Suprapubic skin (tissue), 4 donors: ENCODE measurements around the gene TWIST2. TPM values are rescaled to one million over a fixed set of nuclear protein-coding genes. Genes with fewer than 3 reads are reported as not detected.

Experiments
- DNase-seq, 2 donors: peaks; one replicate each; pipeline ENCODE4 v3.0.0-alpha.2; 2019; ENCODE audit warnings: low spot score in 2 of 2
- H3K27ac ChIP-seq: fragments of 200-600 bp; sonication (generic); one replicate; pipeline ENCODE4 v1.5.1; 2019
- H3K27me3 ChIP-seq: fragments of 200-600 bp; sonication (generic); one replicate; pipeline ENCODE4 v1.5.1; 2019
- H3K36me3 ChIP-seq: fragments of 200-600 bp; sonication (generic); one replicate; pipeline ENCODE4 v1.5.1; 2019
- H3K4me1 ChIP-seq: fragments of 200-600 bp; sonication (generic); one replicate; pipeline ENCODE4 v1.5.1; 2019
- H3K4me3 ChIP-seq: fragments of 200-600 bp; sonication (generic); one replicate; pipeline ENCODE4 v1.5.1; 2019; ENCODE audit warnings: mild to moderate bottlenecking
- H3K9me3 ChIP-seq: fragments of 200-600 bp; sonication (generic); one replicate; pipeline ENCODE4 v1.5.1; 2019
- EP300 ChIP-seq: sonication (generic); formaldehyde crosslinking; IDR thresholded peaks from one replicate; pipeline ENCODE4 v1.6.1; 2017; ENCODE audit warnings: antibody characterized with exemption
- POLR2A ChIP-seq, 2 donors: fragments of 450-650 bp; IDR thresholded peaks; one replicate each; pipeline ENCODE4 v1.6.1; 2017; ENCODE audit warnings: antibody characterized with exemption in 2 of 2, mild to moderate bottlenecking in 2 of 2, moderate library complexity in 2 of 2
- POLR2AphosphoS5 ChIP-seq, 3 donors: sonication (generic); formaldehyde crosslinking; IDR thresholded peaks; one replicate each; pipeline ENCODE4 v1.6.1; 2017; ENCODE audit warnings: antibody characterized with exemption in 3 of 3
- WGBS: methylation state at CpG from one replicate; pipeline ENCODE4 v1.1.5; 2018; 5-methylcytosine and 5-hydroxymethylcytosine counted together
- total RNA-seq, 4 donors: library from RNA; depleted of rRNA; stranded (reverse); fragments of >200 nt; gene quantifications; one replicate each; pipeline ENCODE4 v1.1.0, GENCODE V29; 2016
- TF ChIP-seq, protein P1 (sequence below), 2 donors: fragments of 200-600 bp in 1 of 2; fragments of 450-650 bp in 1 of 2; sonication (generic) in 1 of 2; IDR thresholded peaks; one replicate each; pipeline ENCODE4 v1.5.1; 2016 to 2019; ENCODE audit warnings: antibody characterized with exemption in 2 of 2, mild to moderate bottlenecking in 1 of 2, moderate library complexity in 1 of 2

The TWIST2 gene
- total RNA-seq, 4 donors from 2014 or later, result 14.7 to 72.7 (median 30.4) TPM

DNA sequence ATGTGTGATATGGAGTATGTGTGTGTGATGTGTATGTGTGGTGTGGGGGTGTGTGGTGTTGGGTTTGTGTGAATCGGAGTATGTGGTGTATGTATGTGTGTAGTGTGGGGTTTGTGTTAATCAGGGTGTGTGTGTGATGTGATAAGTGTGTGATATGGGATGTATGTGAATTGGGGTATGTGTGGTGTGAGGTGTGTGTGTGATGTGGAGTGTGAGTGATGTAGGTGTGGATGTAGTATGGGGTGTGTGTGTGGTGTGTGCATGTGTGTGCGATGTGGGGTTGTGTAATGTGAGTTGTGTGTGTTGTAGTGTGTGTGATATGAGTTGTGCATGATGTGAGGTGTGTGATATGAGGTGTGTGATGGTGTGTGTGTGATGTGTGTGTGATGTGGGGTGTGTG, 54.4 kb downstream of the TWIST2 start:
- Histone ChIP-seq H3K4me1 (peaks cover 14% of the 10 kb centered on the region), H3K4me3 (no peak overlapping the region), H3K27ac (no peak overlapping the region), H3K27me3 (peaks cover 11% of the 10 kb centered on the region), H3K9me3 (no peaks in the 10 kb centered on the region), H3K36me3 (no peaks in the 10 kb centered on the region)
- TF ChIP-seq POLR2A (IDR thresholded peaks at IDR 0.05) (no peak), EP300 (no peak), POLR2AphosphoS5 (IDR thresholded peaks at IDR 0.05) (no peak)
- TF ChIP-seq, protein P1, sequence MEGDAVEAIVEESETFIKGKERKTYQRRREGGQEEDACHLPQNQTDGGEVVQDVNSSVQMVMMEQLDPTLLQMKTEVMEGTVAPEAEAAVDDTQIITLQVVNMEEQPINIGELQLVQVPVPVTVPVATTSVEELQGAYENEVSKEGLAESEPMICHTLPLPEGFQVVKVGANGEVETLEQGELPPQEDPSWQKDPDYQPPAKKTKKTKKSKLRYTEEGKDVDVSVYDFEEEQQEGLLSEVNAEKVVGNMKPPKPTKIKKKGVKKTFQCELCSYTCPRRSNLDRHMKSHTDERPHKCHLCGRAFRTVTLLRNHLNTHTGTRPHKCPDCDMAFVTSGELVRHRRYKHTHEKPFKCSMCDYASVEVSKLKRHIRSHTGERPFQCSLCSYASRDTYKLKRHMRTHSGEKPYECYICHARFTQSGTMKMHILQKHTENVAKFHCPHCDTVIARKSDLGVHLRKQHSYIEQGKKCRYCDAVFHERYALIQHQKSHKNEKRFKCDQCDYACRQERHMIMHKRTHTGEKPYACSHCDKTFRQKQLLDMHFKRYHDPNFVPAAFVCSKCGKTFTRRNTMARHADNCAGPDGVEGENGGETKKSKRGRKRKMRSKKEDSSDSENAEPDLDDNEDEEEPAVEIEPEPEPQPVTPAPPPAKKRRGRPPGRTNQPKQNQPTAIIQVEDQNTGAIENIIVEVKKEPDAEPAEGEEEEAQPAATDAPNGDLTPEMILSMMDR (IDR thresholded peaks at IDR 0.05), result no peak
- 91% methylated on average over 2 of the region's 2 CpGs for WGBS
- DNase-seq, result no peak

DNA sequence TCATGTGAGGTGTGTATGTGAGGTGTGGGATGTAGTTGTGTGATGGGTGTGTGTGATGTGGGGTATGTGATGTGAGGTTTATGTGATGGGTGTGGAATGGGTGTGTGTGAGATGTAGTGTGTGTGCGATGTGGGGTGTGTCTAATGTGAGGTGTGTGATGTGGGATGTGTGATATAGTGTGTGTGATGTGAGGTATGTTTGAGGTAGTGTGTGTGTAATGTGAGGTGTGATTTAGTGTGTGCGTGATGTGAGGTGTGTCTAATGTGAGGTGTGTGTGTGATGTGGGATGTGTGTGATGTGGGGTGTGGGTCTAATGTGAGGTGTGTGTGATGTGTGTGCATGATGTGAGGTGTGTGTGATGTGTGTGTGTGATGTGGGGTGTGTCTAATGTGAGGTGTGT, 55.3 kb downstream of the TWIST2 start:
- TF ChIP-seq EP300 (no peak), POLR2AphosphoS5 (IDR thresholded peaks at IDR 0.05) (no peak), POLR2A (IDR thresholded peaks at IDR 0.05) (no peak)
- TF ChIP-seq, protein P1 (IDR thresholded peaks at IDR 0.05), result no peak
- Histone ChIP-seq H3K4me3 (no peak overlapping the region), H3K4me1 (peaks cover 14% of the 10 kb centered on the region), H3K27ac (no peak overlapping the region), H3K36me3 (no peaks in the 10 kb centered on the region), H3K9me3 (no peaks in the 10 kb centered on the region), H3K27me3 (peaks cover 11% of the 10 kb centered on the region)
- DNase-seq, result no peak
- 88% methylated on average over 2 of the region's 2 CpGs for WGBS

DNA sequence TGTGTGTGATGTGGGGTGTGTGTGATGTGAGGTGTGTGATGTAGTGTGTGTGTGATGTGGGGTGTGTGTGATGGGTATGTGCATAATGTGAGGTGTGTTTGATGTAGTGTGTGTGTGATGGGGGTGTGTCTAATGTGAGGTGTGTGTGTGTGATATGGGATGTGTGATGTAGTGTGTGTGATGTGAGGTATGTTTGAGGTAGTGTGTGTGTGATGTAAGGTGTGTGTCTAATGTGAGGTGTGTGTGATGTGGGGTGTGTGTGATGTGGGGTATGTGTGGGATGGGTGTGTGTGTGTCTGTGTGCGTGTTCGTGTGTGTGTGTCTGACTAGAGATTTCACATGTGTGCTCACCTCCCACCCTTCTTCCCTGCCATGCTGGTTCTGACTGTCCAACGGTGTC, 56.3 kb downstream of the TWIST2 start:
- Histone ChIP-seq H3K4me1 (peaks cover 12% of the 10 kb centered on the region), H3K27me3 (peaks cover 11% of the 10 kb centered on the region), H3K27ac (no peak overlapping the region), H3K36me3 (no peaks in the 10 kb centered on the region), H3K4me3 (no peak overlapping the region), H3K9me3 (no peaks in the 10 kb centered on the region)
- no peak for DNase-seq
- TF ChIP-seq POLR2A (IDR thresholded peaks at IDR 0.05) (no peak), EP300 (no peak), POLR2AphosphoS5 (IDR thresholded peaks at IDR 0.05) (no peak)
- TF ChIP-seq, protein P1 (IDR thresholded peaks at IDR 0.05), result no peak
- WGBS, result 73% methylated on average over 3 of the region's 3 CpGs

DNA sequence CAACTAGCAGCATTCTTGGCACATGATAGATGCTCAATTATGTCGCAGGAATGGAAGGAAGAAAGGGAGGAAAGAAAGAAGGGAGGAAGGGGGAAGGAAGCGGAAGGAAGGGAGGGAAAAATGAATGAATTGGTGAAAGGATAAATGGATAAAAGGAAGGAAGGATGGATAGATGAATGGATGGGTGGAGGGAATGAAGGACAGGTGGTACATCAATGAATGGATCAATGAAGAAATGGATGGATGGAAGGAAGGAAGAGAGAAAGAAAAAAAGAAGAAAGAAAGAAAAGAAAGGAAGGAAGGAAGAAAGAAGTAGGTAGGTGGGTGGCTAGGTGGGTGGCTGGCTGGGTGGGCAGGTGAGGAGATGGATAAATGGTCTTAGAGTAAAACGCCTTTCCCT, 56.8 kb downstream of the TWIST2 start:
- no peaks in the 10 kb centered on the region for H3K9me3 ChIP-seq
- no peaks in the 10 kb centered on the region for H3K36me3 ChIP-seq
- no peak for DNase-seq
- TF ChIP-seq POLR2AphosphoS5 (IDR thresholded peaks at IDR 0.05) (no peak), EP300 (no peak), POLR2A (IDR thresholded peaks at IDR 0.05) (no peak)
- TF ChIP-seq, protein P1 (IDR thresholded peaks at IDR 0.05), result no peak
- no peak overlapping the region for H3K4me3 ChIP-seq
- 61% methylated on average over 3 of the region's 3 CpGs for WGBS
- H3K4me1 ChIP-seq, result peaks cover 16% of the 10 kb centered on the region
- no peak overlapping the region for H3K27ac ChIP-seq
- peaks cover 11% of the 10 kb centered on the region for H3K27me3 ChIP-seq

DNA sequence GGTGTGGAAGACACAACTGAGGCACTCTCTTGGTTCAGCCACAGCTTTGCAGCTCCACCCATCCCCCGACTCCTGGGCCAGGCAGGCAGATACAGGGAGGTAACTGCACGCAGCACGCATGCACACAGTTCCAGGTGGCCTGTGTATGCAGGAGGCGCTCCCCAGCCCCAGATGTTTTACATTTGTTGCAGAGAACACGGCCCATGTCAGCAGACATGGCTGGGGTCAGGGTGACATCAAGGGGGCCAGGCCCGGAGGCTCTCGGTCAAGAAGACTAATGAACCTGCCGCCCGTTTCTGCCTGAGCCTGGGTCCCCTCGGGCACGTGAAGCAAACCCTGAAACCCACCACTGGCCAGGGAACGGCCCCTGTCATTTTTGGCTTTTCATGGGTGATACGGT, 57.3 kb downstream of the TWIST2 start:
- TF ChIP-seq POLR2AphosphoS5 (IDR thresholded peaks at IDR 0.05) (no peak), EP300 (no peak), POLR2A (IDR thresholded peaks at IDR 0.05) (no peak)
- TF ChIP-seq, protein P1 (IDR thresholded peaks at IDR 0.05), result no peak
- Histone ChIP-seq H3K36me3 (no peaks in the 10 kb centered on the region), H3K4me1 (peaks cover 16% of the 10 kb centered on the region), H3K27ac (no peak overlapping the region), H3K4me3 (no peak overlapping the region), H3K9me3 (no peaks in the 10 kb centered on the region), H3K27me3 (peaks cover 10% of the 10 kb centered on the region)
- 41% methylated on average over 11 of the region's 13 CpGs for WGBS
- DNase-seq, result peak in 1 of 2 donors; percentile 64
